ENCODE results near the gene SEC16A.

SEC16A gene

DNA sequence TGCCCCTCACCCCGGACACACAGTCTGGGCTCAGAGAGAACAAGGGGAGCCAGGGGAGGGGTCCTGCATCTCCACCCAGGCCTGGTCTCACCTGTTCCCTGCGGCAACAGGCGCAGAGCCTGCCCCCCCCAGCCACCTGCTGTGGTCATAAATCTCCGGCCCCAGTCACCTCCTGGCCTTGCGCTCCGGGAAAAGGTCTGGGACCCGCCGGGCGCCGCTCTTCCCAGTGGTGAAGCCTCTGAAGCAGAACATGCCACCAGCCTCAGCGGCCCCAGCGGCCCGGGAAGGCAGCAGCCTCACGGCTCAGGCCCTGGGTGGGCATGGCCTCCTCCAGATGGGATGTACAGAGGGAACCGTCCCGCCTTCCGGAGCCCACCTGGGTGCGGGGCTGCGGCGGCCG lies 42.4 kb upstream of the SEC16A start:
- Mint-ChIP-seq H3K4me3 (no peak overlapping the region), H3K9me3 (no peaks in the 10 kb centered on the region), H3K27ac (ENCODE audit: low read depth) (no peak overlapping the region), H3K27me3 (no peaks in the 10 kb centered on the region), H3K4me1 (no peaks in the 10 kb centered on the region), H3K36me3 (ENCODE audit: insufficient read depth) (peaks cover 8% of the 10 kb centered on the region)
- DNase-seq (ENCODE audit: low spot score in 2 of 2): no peak
- no peak for ATAC-seq (replicated peaks; ENCODE audit: extremely low read depth, poor library complexity, severe bottlenecking)

- Mint-ChIP-seq H3K27ac (ENCODE audit: low read depth) (no peak overlapping the region), H3K9me3 (no peaks in the 10 kb centered on the region), H3K4me1 (no peaks in the 10 kb centered on the region), H3K4me3 (no peak overlapping the region), H3K36me3 (ENCODE audit: insufficient read depth) (peaks cover 7% of the 10 kb centered on the region), H3K27me3 (no peaks in the 10 kb centered on the region)
- DNase-seq (ENCODE audit: low spot score in 2 of 2) (no peak), ATAC-seq (replicated peaks; ENCODE audit: extremely low read depth, poor library complexity, severe bottlenecking) (no peak)
Observed at GRCh38 chr9:136522314-136523237, 39.7 kb upstream of the SEC16A start.

- H3K36me3 Mint-ChIP-seq (ENCODE audit: insufficient read depth): peaks cover 7% of the 10 kb centered on the region
- ATAC-seq (replicated peaks; ENCODE audit: extremely low read depth, poor library complexity, severe bottlenecking): no peak
- H3K4me3 Mint-ChIP-seq: no peak overlapping the region
- H3K9me3 Mint-ChIP-seq: no peaks in the 10 kb centered on the region
- H3K27me3 Mint-ChIP-seq: no peaks in the 10 kb centered on the region
- H3K27ac Mint-ChIP-seq (ENCODE audit: low read depth): no peak overlapping the region
- H3K4me1 Mint-ChIP-seq: no peaks in the 10 kb centered on the region
- no peak for DNase-seq (ENCODE audit: low spot score in 2 of 2)
Observed at GRCh38 chr9:136521537-136521936, 38.7 kb upstream of the SEC16A start.

- no peak for ATAC-seq (replicated peaks; ENCODE audit: extremely low read depth, poor library complexity, severe bottlenecking)
- H3K27ac Mint-ChIP-seq (ENCODE audit: low read depth): no peak overlapping the region
- no peaks in the 10 kb centered on the region for H3K4me1 Mint-ChIP-seq
- no peak for DNase-seq (ENCODE audit: low spot score in 2 of 2)
- H3K9me3 Mint-ChIP-seq: no peaks in the 10 kb centered on the region
- peaks cover 7% of the 10 kb centered on the region for H3K36me3 Mint-ChIP-seq (ENCODE audit: insufficient read depth)
- H3K4me3 Mint-ChIP-seq: no peak overlapping the region
- H3K27me3 Mint-ChIP-seq: no peaks in the 10 kb centered on the region
Observed at GRCh38 chr9:136520053-136520540, 37.3 kb upstream of the SEC16A start.

DNA sequence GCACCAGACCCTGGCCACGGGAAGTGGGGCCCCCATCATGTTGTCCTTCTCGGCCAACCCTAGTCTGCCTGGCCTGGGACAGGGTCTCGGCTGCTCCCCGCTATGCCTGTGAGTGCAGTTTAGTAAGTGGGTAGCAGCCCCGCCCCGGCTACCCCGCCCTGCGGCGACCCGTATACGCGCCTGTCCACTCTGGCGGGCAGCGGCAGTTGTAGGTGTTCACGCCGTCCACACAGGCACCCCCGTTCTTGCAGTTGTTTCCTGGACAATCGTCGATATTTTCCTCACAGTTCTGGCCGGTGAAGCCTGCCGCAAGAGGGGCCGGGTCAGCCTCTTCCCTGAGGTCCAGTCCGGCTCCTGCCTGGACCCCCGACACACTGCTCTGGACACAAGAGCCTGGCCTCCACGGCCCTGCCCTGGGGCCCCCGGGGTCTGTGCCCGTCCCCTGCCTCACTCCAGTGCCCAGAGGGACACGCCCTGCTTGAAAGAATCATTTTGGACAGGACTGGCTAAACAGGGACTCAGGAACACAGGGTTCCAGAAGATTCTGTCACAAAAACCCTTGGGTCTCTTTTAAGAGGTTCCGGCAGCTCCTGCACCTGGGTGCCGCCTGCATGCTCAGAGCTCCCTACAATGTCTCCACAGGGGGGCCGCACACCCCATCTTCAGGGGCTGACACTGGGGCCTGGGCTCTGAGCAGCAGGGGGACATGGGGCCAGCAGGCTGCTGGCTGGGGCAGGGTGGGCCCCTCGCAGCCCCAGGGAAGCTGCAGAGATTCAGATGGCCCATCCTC lies 36.6 kb upstream of the SEC16A start:
- ATAC-seq (replicated peaks; ENCODE audit: extremely low read depth, poor library complexity, severe bottlenecking) (no peak), DNase-seq (ENCODE audit: low spot score in 2 of 2) (no peak)
- Mint-ChIP-seq H3K27ac (ENCODE audit: low read depth) (no peak overlapping the region), H3K36me3 (ENCODE audit: insufficient read depth) (peaks cover 7% of the 10 kb centered on the region), H3K4me3 (no peak overlapping the region), H3K4me1 (no peaks in the 10 kb centered on the region), H3K9me3 (no peaks in the 10 kb centered on the region), H3K27me3 (no peaks in the 10 kb centered on the region)

- no peaks in the 10 kb centered on the region for H3K4me1 Mint-ChIP-seq
- ATAC-seq (replicated peaks; ENCODE audit: extremely low read depth, poor library complexity, severe bottlenecking): no peak
- H3K9me3 Mint-ChIP-seq: no peaks in the 10 kb centered on the region
- no peaks in the 10 kb centered on the region for H3K27me3 Mint-ChIP-seq
- H3K36me3 Mint-ChIP-seq (ENCODE audit: insufficient read depth): peaks cover 6% of the 10 kb centered on the region
- DNase-seq (ENCODE audit: low spot score in 2 of 2): no peak
- H3K27ac Mint-ChIP-seq (ENCODE audit: low read depth): no peak overlapping the region
- no peak overlapping the region for H3K4me3 Mint-ChIP-seq
Observed at GRCh38 chr9:136518623-136519022, 35.8 kb upstream of the SEC16A start.

GRCh38 chr9:136517950-136518349 lies 35.1 kb upstream of the SEC16A start:
- no peak overlapping the region for H3K27ac Mint-ChIP-seq (ENCODE audit: low read depth)
- H3K27me3 Mint-ChIP-seq: no peaks in the 10 kb centered on the region
- ATAC-seq (replicated peaks; ENCODE audit: extremely low read depth, poor library complexity, severe bottlenecking) (no peak), DNase-seq (ENCODE audit: low spot score in 2 of 2) (no peak)
- H3K36me3 Mint-ChIP-seq (ENCODE audit: insufficient read depth): peaks cover 6% of the 10 kb centered on the region
- no peak overlapping the region for H3K4me3 Mint-ChIP-seq
- H3K9me3 Mint-ChIP-seq: no peaks in the 10 kb centered on the region
- H3K4me1 Mint-ChIP-seq: no peaks in the 10 kb centered on the region

- no peak overlapping the region for H3K4me3 Mint-ChIP-seq
- no peaks in the 10 kb centered on the region for H3K4me1 Mint-ChIP-seq
- no peak overlapping the region for H3K27ac Mint-ChIP-seq (ENCODE audit: low read depth)
Observed at GRCh38 chr9:136517012-136517743, 34.3 kb upstream of the SEC16A start.

DNA sequence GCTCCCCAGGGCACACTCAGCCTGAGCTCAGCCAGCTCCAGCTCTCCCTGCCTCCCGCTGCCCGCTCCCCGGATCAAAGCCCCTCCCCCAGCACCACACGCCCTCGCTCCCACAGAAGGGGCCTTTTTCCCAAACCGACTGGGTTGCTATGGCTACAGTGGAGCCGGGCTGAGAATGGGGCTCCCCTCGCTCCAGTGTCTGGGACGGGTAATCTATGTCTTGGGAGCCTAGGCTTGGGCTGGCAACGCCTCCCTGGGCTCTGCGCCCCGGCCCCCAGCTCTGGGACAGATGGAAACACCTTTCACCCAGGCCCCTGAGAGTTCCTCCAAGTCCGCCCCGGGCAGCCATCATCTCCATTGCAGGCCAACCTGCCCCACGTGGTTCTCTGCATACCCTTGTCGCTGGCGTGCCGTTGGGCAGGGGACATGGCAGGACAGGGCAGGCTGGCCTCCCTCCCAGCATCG lies 33.4 kb upstream of the SEC16A start:
- Mint-ChIP-seq H3K4me1 (no peaks in the 10 kb centered on the region), H3K27ac (ENCODE audit: low read depth) (no peak overlapping the region)

More at GRCh38 chr9:136517012-136517743, 34.3 kb upstream of the SEC16A start:
- H3K9me3 Mint-ChIP-seq: no peaks in the 10 kb centered on the region
- H3K27me3 Mint-ChIP-seq: no peaks in the 10 kb centered on the region
- H3K36me3 Mint-ChIP-seq (ENCODE audit: insufficient read depth): peaks cover 6% of the 10 kb centered on the region
- ATAC-seq (replicated peaks; ENCODE audit: extremely low read depth, poor library complexity, severe bottlenecking): no peak
- DNase-seq (ENCODE audit: low spot score in 2 of 2): no peak

DNA sequence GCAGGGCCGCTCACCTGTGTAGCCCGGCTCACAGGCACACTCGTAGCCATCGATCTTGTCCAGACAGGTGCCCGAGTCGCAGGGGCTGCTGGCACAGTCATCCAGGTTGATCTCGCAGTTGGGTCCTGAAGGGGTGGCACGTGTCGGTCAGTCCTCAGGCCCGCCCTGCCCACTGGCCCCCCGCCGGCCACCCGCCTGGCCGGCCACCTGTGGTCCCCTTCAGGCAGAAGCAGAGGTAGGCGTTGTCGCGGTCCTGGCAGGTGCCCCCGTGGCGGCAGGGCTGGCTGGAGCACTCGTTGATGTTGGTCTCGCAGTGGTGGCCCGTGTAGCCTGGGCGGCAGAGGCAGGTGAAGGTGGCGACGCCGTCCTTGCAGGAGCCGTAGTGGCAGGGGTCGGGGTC lies 32.4 kb upstream of the SEC16A start:
- DNase-seq (ENCODE audit: low spot score in 2 of 2): no peak
- H3K27me3 Mint-ChIP-seq: no peaks in the 10 kb centered on the region
- H3K36me3 Mint-ChIP-seq (ENCODE audit: insufficient read depth): peaks cover 3% of the 10 kb centered on the region
- no peak overlapping the region for H3K27ac Mint-ChIP-seq (ENCODE audit: low read depth)
- no peak for ATAC-seq (replicated peaks; ENCODE audit: extremely low read depth, poor library complexity, severe bottlenecking)
- no peaks in the 10 kb centered on the region for H3K4me1 Mint-ChIP-seq
- no peak overlapping the region for H3K4me3 Mint-ChIP-seq
- no peaks in the 10 kb centered on the region for H3K9me3 Mint-ChIP-seq

More for the DNA sequence above, 33.4 kb upstream of the SEC16A start:
- DNase-seq (ENCODE audit: low spot score in 2 of 2) (no peak), ATAC-seq (replicated peaks; ENCODE audit: extremely low read depth, poor library complexity, severe bottlenecking) (no peak)
- peaks cover 5% of the 10 kb centered on the region for H3K36me3 Mint-ChIP-seq (ENCODE audit: insufficient read depth)
- no peak overlapping the region for H3K4me3 Mint-ChIP-seq
- H3K9me3 Mint-ChIP-seq: no peaks in the 10 kb centered on the region
- H3K27me3 Mint-ChIP-seq: no peaks in the 10 kb centered on the region

- H3K4me1 Mint-ChIP-seq: no peaks in the 10 kb centered on the region
- H3K27ac Mint-ChIP-seq (ENCODE audit: low read depth): no peak overlapping the region
- DNase-seq (ENCODE audit: low spot score in 2 of 2): no peak
- no peak overlapping the region for H3K4me3 Mint-ChIP-seq
- no peaks in the 10 kb centered on the region for H3K9me3 Mint-ChIP-seq
- no peaks in the 10 kb centered on the region for H3K27me3 Mint-ChIP-seq
- H3K36me3 Mint-ChIP-seq (ENCODE audit: insufficient read depth): peaks cover 3% of the 10 kb centered on the region
- no peak for ATAC-seq (replicated peaks; ENCODE audit: extremely low read depth, poor library complexity, severe bottlenecking)
Observed at GRCh38 chr9:136514022-136514714, 31.3 kb upstream of the SEC16A start.

- Mint-ChIP-seq H3K27ac (ENCODE audit: low read depth) (no peak overlapping the region), H3K27me3 (no peaks in the 10 kb centered on the region), H3K4me1 (no peaks in the 10 kb centered on the region), H3K36me3 (ENCODE audit: insufficient read depth) (peaks cover 5% of the 10 kb centered on the region), H3K4me3 (no peak overlapping the region), H3K9me3 (no peaks in the 10 kb centered on the region)
- ATAC-seq (replicated peaks; ENCODE audit: extremely low read depth, poor library complexity, severe bottlenecking) (no peak), DNase-seq (ENCODE audit: low spot score in 2 of 2) (no peak)
Observed at GRCh38 chr9:136513191-136513590, 30.4 kb upstream of the SEC16A start.
